ENCODE results near the gene FEZ2.
A peak's percentile ranks its signal among the peaks of the same experiment; 100 is the strongest.
"Not testable (repeated sequence)": the region's sequence is repeated elsewhere in the genome, so short reads cannot be mapped to it uniquely, and the experiment has no call there.

The FEZ2 gene, protein sequence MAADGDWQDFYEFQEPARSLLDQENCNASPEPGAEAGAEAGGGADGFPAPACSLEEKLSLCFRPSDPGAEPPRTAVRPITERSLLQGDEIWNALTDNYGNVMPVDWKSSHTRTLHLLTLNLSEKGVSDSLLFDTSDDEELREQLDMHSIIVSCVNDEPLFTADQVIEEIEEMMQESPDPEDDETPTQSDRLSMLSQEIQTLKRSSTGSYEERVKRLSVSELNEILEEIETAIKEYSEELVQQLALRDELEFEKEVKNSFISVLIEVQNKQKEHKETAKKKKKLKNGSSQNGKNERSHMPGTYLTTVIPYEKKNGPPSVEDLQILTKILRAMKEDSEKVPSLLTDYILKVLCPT

GRCh38 chr2:36597532-36598377 is at the start of gene FEZ2:
TSS of gene FEZ2 (minus strand) at chr2:36598168. CDS start at chr2:36598142, 26 bp downstream.
- peak; percentile 45 for DNase-seq

DNA sequence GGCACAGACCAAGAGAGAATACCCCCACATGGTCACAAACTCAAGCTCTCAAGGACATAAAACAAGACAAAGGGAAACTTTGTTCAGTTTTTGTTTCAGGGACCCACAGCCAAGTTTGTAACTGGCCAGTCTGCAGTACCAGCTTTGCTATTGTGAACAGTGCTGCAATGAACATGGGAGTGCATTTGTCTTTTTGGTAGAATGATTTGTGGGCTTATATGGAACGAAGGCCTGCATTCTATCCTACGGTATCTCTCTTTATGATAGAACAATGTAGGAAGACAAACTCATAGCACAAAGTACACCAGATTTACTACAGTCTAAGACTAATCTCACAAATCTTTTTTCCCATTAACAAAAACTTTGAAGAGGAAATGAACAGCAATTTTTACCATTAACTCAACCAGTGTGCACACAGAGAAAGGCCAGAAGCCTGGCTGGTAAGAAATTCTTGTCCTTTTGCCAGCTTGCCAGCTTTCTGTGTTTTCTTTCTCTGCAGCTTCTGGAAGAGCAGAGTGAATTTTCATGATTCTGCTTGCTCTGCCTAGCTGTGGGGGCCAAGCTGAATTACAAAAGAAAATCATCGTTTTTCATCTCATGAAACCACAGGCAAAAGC is 37.1 kb upstream of the FEZ2 start:
- no peak for DNase-seq

GRCh38 chr2:36633470-36634092 is 35.6 kb upstream of the FEZ2 start:
- no peak for DNase-seq

DNA sequence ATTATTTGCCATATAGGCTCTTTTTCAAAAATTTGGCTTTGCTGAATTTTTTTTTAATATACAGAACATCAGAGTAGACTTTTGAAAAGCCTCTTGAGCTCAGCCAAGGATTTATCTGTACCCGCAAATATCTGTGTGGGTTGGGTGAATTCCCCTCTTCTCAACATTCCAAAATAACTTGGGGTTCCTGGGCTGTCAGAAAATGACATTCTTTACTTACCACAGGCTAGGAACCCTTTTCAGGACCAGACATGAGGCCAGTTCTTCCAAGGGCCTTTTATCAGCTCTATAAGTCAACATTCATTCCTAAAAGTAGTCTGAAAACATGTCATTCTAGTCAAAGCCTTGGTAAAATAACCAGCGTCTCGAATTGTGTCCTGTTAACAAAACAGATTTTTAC is 28.8 kb upstream of the FEZ2 start:
- no peak for DNase-seq

DNA sequence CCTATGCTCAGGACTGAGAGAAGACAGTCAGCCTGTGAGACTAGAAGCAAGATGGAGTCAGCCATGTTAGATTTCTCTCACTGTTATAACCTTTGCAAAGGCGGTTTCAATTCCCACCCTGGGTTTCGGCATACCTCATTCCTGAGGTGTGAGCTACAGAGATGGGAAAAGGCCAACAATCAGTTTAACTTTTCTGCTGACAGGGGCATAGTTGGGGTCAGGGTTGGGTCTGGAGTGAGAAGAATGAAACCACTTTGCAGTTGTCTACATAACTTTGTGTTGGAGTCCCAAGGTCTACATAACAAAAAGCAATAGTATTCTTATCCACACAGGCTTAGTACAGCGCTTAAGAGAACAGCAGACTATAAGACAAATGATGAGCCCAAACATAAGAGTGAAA is 28.1 kb upstream of the FEZ2 start:
- DNase-seq: no peak

DNA sequence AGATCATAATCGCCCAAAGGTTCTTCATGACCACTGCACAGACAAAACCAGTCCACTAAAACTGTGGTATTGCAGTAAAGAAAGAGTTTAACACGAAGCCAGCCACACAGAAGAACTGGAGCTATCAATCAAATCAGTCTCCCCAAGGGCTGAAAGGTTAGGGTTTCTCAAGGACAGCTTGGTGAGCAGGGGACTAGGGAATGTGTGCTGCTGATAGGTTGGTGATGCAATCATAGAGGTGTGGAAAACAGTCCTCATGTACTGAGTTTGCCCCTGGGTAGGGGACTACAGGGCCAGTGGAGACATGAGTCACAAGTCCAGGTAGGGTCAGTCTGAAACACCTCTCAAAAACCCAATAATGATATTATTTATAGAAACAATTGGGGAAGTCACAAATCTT is 27.3 kb upstream of the FEZ2 start:
- DNase-seq: no peak

DNA sequence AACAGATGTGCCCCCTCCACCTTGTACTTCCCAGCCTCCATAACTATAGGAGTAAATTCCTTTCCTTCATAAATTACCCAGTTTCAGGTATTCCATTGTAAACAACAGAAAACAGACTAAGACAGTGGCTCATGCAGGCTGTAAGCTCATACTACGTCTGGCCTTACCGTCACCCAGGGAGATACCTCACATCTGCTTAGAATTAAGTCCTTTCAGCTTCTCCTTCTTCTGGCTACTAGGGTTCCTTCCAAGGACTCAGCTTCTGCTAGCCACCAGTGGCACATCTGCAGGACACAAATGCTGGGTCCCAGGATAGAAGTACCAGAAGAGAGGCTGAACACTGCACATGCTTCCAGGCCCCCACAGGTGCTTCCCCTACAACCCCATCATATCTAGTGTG is 22.4 kb upstream of the FEZ2 start:
- no peak for DNase-seq

DNA sequence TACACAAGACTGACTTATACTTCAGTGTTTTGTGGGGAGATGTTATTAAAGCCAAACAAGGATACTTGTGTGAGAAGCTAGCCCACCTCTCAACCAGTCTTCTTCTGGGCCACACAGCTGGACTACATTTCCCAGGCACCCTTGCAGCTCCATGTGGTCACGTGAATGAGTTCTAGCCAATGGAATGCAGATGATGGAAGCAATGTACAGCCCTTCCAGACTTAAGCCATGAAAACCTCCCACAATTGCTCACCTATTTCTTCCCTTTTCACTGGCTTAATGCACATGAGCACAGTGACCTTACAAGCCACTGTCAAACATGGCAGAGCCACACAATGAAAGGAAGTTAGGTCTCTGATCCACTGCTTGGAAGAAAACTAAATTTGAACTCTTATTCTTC is 20.4 kb upstream of the FEZ2 start:
- DNase-seq: no peak

- no peak for DNase-seq
These were observed 19.0 kb upstream of the FEZ2 start for GRCh38 chr2:36616947-36617346.

DNA sequence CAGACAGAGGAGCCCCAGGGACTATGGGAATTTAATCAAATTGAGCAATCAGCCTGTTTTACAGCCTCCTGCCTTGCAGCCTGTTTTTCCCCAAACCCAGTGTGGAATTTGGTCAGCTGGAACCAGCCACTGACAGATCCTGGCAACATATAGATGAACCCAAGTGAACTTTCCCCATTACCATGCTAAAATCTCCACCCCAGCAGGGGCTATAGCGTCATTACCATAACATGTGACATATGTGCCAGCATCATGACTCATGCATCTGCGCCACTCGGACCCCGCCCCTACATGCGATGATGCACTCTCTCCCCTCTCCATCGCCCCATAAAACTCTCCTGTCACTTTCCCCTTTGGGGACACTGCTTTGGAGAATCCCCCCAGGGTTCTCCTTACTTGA is 17.3 kb upstream of the FEZ2 start:
- no peak for DNase-seq

- DNase-seq: no peak
These were observed 15.8 kb upstream of the FEZ2 start for GRCh38 chr2:36613801-36614200.

- no peak for DNase-seq
These were observed 13.5 kb upstream of the FEZ2 start for GRCh38 chr2:36611316-36611990.

- no peak for DNase-seq
These were observed 11.5 kb upstream of the FEZ2 start for GRCh38 chr2:36609507-36609906.

DNA sequence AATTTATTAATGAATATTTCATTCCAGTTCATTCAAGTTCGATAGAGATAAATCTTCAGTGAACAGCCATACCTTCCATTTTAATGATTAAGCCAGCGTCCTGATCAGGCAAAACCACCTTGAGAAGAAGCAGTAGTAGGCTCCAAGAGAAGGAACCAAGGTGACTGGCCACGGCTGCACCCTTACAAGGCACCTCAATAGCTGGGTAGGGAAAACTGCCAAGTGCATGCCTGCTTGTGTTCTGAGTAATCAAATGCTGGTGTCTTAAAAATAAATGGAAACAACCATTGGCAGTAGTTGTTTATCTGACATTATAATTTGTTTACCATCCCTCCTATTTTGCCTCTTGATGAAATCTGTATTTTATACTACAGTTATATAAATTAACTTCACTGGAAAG is 10.0 kb upstream of the FEZ2 start:
- no peak for DNase-seq

GRCh38 chr2:36606925-36607324 is 9.0 kb upstream of the FEZ2 start:
- DNase-seq: no peak

GRCh38 chr2:36605273-36605672 is 7.3 kb upstream of the FEZ2 start:
- no peak for DNase-seq

DNA sequence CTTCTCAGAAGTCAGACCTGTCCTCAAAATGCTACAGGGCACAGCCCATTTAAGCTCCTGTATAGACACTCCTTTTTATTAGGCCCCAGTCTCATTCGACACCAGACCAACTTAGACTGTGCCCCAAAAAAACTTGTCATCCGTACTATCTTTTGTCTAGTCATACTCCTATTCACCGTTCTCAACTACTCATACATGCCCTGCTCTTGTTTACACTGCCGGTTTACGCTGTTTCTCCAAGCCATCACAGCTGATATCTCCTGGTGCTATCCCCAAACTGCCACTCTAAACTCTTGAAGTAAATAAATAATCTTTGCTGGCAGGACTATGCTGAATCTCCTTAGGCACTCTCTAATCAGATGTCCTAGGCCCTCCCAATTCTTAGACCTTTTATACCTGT is 5.7 kb upstream of the FEZ2 start:
- DNase-seq: not testable (repeated sequence)

GRCh38 chr2:36597003-36597531 is 901 bp downstream of the FEZ2 start:
- no peak for DNase-seq

GRCh38 chr2:36596397-36596796 is 1.6 kb downstream of the FEZ2 start:
- no peak for DNase-seq

- no peak for DNase-seq
These were observed 3.1 kb downstream of the FEZ2 start for GRCh38 chr2:36594849-36595248.

DNA sequence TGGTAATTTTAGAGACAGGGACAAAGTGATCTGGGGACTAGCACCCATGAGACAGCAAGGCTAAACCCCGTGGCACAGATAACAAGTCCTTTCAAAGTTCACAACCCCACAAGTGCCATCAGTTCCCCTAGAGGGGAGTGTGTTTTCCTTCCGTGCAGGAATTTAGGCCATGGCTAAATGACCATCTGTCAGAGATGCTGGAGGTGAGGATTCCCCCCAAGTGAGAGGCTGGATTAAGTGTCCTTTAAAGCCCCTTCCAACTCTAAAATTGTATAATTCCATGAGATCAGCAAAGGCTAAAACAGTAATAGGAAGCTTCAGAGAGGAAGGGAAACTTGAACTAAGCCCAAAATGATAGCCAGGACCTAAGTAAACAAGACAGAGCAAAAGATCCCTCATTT is 8.7 kb downstream of the FEZ2 start:
- no peak for DNase-seq

DNA sequence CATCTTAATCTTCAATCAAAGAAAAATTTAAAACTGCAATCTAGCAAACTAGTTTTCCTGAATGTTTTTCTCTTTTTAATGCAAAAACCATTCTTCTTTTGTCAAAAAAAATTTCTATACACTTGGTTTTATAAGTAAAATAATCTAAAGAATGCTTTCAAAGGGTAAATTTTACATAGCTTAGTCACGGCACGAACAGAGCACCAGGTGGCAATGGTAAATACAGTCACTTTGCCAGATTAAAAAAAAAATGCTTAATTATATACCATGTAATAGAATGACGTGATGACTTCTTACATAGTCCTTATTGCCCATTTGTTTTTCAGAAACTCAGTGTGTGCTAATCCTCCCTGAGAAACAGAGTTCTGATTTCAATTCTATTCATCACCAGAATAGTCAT is 10.4 kb downstream of the FEZ2 start:
- DNase-seq: no peak

GRCh38 chr2:36587101-36587500 is 10.9 kb downstream of the FEZ2 start:
- no peak for DNase-seq
